ENCODE measurements around the gene DTHD1.

DTHD1 gene

DNA sequence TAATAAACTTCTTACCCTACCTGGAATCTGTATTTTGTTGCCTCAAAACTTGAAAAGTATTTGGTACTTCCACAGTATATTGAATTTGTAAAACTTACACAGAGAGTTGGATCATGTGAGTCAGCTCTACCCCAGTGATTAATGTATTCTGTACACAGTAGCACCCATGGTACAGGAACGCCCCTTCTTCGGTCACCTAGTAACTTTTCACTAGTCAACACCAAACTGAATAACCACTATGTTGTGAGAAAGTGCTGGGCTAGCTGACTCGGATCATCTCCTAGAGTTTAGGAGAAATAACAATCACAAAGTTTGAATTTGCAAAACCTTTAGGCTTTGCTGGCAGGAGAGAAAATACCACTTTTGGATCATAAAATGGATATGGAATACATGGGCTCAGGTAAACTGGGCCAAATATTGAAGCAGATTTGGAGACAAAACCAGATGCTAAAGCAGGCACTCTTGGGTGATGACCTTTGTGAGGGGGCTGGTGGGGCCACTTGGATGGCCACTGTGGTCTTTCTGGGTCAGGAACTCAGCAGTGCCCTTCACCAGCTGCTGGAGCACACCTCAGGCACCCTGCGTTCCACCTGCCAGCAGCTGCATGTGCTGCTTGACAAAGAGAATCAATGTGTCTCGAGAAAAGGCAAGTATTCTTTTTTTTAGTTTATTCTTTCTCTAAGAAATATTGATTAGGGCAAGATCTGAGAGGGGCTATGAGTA lies at the start of gene DTHD1:
Gene DTHD1, plus strand, starts transcription at position 233 of the 723 bp plus-strand sequence. Its CDS starts 143 bp downstream, at position 376.
- DNase-seq (ENCODE audit: low read depth, low spot score): no peak
- CTCF ChIA-PET: no interaction called here
- TF ChIP-seq CTCF (IDR thresholded peaks at IDR 0.05; ENCODE audit: insufficient read depth, low read length, missing control alignments): no peak
- POLR2A ChIA-PET: no interaction called here
- no peak within 1 kb of the TSS for H3K4me3 ChIP-seq (ENCODE audit: low read depth, low read length)

DNA sequence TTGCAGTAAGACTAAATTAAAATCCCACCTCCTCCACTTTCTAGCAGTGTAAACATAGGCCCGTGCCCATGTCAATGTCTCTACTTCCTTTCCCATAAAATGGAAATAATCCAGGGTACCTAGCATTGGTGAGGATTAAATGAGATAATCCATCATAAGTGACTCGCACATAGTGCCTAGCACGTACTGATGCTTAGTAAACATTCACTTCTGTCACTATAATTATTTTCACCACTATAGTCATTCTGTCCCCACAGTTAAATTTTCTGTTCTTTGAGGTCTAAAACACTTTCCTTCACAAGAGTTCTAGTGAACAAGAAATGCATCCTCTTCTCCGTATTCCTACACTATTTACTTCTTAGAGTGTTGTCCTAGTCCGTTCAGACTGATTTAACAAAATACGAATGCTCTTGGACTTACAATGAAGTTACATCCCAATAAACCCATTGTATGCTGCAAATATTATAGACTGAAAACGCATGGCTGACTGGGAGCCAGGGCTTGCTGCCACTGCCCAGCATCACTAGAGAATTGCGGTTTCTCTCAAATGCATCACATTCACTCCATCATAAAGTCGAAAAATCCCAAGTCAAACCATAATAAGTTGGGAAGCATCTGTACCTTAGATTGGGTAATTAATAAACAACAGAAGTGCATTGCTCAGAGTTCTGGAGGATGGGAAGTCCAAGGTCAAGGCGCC lies 47.7 kb upstream of the DTHD1 start:
- no peak overlapping the region for H3K4me3 ChIP-seq (ENCODE audit: low read depth, low read length)
- ChIA-PET CTCF (no interaction called here), POLR2A (no interaction called here)
- no peak for DNase-seq (ENCODE audit: low read depth, low spot score)
- TF ChIP-seq CTCF (IDR thresholded peaks at IDR 0.05; ENCODE audit: insufficient read depth, low read length, missing control alignments): no peak

DNA sequence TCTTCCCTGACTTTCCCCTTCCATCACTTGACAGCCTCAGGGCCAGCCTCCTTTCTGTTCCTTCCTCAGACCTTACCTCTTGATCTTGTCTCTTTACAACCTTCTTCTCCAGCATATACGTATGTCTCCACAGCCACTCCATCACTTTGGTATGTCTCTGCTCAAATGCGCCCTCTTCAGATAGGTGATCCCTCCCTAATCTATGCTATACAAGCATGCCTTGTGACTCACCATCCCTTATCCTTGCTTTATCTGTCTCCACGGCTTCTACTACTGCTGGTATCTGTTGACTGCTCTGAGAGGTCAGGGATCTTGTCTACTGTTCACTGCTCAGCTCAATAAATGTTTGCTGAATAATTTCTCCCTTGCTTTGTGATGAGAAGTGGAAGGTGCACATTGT lies 46.1 kb upstream of the DTHD1 start:
- POLR2A ChIA-PET: no interaction called here
- DNase-seq (ENCODE audit: low read depth, low spot score): no peak
- CTCF ChIA-PET: no interaction called here
- no peak for TF ChIP-seq CTCF (IDR thresholded peaks at IDR 0.05; ENCODE audit: insufficient read depth, low read length, missing control alignments)
- H3K4me3 ChIP-seq (ENCODE audit: low read depth, low read length): no peak overlapping the region

GRCh38 chr4:36236159-36236558 lies 45.3 kb upstream of the DTHD1 start:
- POLR2A ChIA-PET: no interaction called here
- TF ChIP-seq CTCF (IDR thresholded peaks at IDR 0.05; ENCODE audit: insufficient read depth, low read length, missing control alignments): no peak
- CTCF ChIA-PET: no interaction called here
- no peak for DNase-seq (ENCODE audit: low read depth, low spot score)
- no peak overlapping the region for H3K4me3 ChIP-seq (ENCODE audit: low read depth, low read length)

DNA sequence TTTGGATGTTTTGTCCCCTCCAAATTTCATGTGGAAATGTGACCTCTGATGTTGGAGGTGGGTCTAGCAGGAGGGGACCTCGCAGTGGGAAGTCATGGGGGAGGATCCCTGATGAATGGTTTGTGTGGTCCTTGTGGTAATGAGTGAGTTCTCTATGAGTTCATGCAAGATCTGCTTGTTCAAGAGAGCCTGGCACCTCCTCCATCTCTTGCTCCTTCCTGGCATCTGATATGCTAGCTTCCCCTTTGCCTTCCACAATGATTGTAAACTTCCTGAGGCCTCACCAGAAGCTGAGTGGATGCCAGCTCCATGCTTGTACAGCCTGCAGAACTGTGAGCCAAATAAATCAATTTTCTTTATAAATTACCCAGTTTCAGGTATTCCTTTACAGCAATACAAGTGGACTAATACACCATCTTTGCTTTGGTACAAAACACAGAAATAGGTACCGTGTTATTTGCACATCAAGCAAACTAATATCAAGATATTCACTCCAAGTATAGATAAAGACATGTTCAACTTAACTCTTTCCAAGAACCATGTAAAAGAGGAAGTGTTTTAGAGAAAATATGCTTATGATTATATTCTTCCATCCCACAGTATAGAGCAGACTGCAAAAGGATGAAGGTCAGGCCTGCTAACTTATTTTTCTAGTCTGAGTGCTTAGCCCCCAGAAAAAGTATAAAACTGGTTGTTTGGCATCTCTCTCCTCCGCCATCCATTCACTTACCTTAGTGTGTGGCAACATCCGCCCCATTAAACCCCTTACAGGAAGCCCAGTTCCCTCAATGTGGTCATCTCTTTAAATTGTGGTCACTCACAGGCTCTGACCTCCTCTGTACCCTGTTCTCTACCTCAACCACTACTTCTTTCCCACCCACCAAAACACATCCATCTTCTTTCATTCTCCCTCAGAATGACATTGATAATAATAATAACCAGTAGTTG lies 43.8 kb upstream of the DTHD1 start:
- DNase-seq (ENCODE audit: low read depth, low spot score): no peak
- ChIA-PET CTCF (no interaction called here), POLR2A (no interaction called here)
- H3K4me3 ChIP-seq (ENCODE audit: low read depth, low read length): no peak overlapping the region
- no peak for TF ChIP-seq CTCF (IDR thresholded peaks at IDR 0.05; ENCODE audit: insufficient read depth, low read length, missing control alignments)

DNA sequence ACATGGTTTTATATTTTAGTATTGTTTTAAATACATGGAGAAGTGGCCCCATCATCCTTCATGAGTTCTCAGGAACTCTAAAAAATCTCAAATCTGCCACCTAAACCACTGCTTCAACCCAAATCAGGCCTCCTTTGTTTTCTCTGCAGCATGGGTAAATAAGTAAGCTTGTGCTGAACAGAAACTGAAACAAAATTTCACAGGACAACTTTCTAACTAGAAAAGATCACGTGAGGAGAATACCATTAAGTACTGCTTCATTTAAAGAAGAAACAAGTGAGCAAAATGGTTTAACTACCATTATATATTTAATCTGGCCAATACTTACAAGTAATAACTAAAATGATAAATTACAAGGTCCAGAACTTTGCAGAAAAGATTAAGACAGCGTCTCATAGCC lies 39.6 kb upstream of the DTHD1 start:
- TF ChIP-seq CTCF (IDR thresholded peaks at IDR 0.05; ENCODE audit: insufficient read depth, low read length, missing control alignments): no peak
- CTCF ChIA-PET: no interaction called here
- POLR2A ChIA-PET: no interaction called here
- H3K4me3 ChIP-seq (ENCODE audit: low read depth, low read length): no peak overlapping the region
- DNase-seq (ENCODE audit: low read depth, low spot score): no peak
